Medulla oblongata (tissue), 1 donor: Measurements from ENCODE around the gene FFAR3.
"Not testable (repeated sequence)": the region's sequence is repeated elsewhere in the genome, so short reads cannot be mapped to it uniquely, and the experiment has no call there.

Experiments used
- DNase-seq: peaks from one replicate; pipeline ENCODE4 v3.0.0-alpha.2; 2015; ENCODE audit errors: extremely low spot score

The FFAR3 gene

GRCh38 chr19:35377656-35378055, 19.4 kb downstream of the FFAR3 start:
- DNase-seq = no peak

- no peak for DNase-seq
These were observed 20.1 kb downstream of the FFAR3 start for GRCh38 chr19:35378356-35378755.

- DNase-seq = not testable (repeated sequence)
These were observed 21.3 kb downstream of the FFAR3 start for GRCh38 chr19:35379545-35379944.

- DNase-seq = no peak
These were observed 21.7 kb downstream of the FFAR3 start for GRCh38 chr19:35379992-35380391.

- no peak for DNase-seq
These were observed 22.3 kb downstream of the FFAR3 start for GRCh38 chr19:35380450-35381124.

GRCh38 chr19:35381318-35381717, 23.1 kb downstream of the FFAR3 start:
- DNase-seq = no peak

- no peak for DNase-seq
These were observed 23.7 kb downstream of the FFAR3 start for GRCh38 chr19:35381926-35382325.

GRCh38 chr19:35383536-35383935, 25.3 kb downstream of the FFAR3 start:
- DNase-seq = no peak

- no peak for DNase-seq
These were observed 30.2 kb downstream of the FFAR3 start for GRCh38 chr19:35388277-35389054.

- no peak for DNase-seq
These were observed 31.1 kb downstream of the FFAR3 start for GRCh38 chr19:35389192-35389861.

- DNase-seq = peak; percentile 5
These were observed 34.8 kb downstream of the FFAR3 start for GRCh38 chr19:35392742-35393715.

- DNase-seq = peak; percentile 7
These were observed 37.3 kb downstream of the FFAR3 start for GRCh38 chr19:35395382-35396199.

GRCh38 chr19:35396240-35396885, 38.1 kb downstream of the FFAR3 start:
- DNase-seq = no peak

GRCh38 chr19:35397064-35397463, 38.8 kb downstream of the FFAR3 start:
- no peak for DNase-seq

- no peak for DNase-seq
These were observed 40.3 kb downstream of the FFAR3 start for GRCh38 chr19:35398570-35398969.

- DNase-seq = no peak
These were observed 41.0 kb downstream of the FFAR3 start for GRCh38 chr19:35399231-35399630.

- DNase-seq = no peak
These were observed 41.9 kb downstream of the FFAR3 start for GRCh38 chr19:35399948-35400772.

- no peak for DNase-seq
These were observed 42.5 kb downstream of the FFAR3 start for GRCh38 chr19:35400773-35401100.

GRCh38 chr19:35401416-35401815, 43.2 kb downstream of the FFAR3 start:
- not testable (repeated sequence) for DNase-seq
